ENCODE measurements around the gene SRPX2.

- TF ChIP-seq SIN3A (IDR thresholded peaks at IDR 0.05; ENCODE audit: low read depth) (no peak), POLR2A (IDR thresholded peaks at IDR 0.05; ENCODE audit: borderline replicate concordance, extremely low read depth, insufficient read depth, insufficient read length) (no peak), YY1 (IDR thresholded peaks at IDR 0.05; ENCODE audit: extremely low read depth, insufficient replicate concordance, low read depth, low read length) (no peak), CTCF (IDR thresholded peaks at IDR 0.05 in 2 of 3, conservative IDR thresholded peaks at IDR 0.05 in 1 of 3; ENCODE audit: borderline replicate concordance in 1 of 3, insufficient read depth in 1 of 3, low read depth in 2 of 3, low read length in 2 of 3) (no peak)
These were observed 37.6 kb downstream of the SRPX2 start for GRCh38 chrX:100681599-100681998.

Measured in HCT116 (cell line).